Measurements from ENCODE around the gene MPIG6B.

The MPIG6B gene

DNA sequence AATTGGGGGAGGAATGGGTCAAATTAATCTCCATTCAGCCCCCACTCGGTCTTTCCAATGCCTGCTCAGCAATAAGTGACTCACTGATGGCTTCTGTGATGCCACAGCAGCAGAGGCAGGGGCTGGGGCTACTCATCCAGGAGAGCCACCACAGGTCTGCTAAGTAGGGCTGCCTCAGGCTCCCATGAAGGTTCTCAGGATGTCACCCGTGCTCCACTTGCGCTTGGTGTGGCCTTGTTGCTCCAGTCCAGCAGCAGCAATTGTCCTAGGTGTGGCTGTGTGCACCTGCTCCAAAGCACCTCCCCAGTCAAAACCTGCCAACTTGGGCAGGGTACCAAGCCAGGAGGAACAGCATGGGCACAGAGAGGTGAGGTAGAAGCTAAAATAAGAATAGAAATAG, 1.0 kb upstream of the MPIG6B start:
- no peak for DNase-seq

DNA sequence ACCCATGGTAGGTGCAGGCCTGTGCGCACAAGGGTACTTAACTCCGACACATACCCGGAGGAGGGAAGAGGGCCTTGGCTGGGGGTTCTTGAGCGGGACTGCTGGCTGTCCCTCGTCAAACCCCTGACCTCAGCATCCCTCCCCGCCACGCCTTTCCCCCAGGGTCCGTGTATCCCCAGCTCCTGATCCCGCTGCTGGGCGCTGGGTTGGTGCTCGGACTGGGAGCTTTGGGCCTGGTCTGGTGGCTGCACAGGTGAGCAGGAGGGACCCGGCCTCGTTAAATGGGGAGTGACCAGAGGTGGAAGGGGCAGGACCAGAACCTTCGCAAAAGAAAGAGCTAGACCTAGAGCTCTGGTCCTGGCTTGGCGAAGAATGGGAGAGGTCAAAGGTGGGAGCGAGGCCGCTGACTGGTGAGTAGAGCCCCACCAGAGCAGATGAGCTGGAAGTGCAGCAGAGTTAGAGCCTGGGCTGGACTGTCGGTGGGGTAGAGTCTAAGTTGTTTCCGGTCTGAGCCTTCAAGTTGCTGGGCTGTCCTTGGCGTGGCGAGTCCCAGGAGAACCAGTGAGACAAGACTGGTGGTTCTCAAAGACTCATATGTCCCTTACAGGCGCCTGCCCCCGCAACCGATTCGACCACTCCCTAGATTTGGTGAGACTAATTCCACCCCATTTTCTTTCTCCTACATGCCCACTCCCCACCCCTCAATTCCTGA, 963 bp downstream of the MPIG6B start:
- DNase-seq: no peak

DNA sequence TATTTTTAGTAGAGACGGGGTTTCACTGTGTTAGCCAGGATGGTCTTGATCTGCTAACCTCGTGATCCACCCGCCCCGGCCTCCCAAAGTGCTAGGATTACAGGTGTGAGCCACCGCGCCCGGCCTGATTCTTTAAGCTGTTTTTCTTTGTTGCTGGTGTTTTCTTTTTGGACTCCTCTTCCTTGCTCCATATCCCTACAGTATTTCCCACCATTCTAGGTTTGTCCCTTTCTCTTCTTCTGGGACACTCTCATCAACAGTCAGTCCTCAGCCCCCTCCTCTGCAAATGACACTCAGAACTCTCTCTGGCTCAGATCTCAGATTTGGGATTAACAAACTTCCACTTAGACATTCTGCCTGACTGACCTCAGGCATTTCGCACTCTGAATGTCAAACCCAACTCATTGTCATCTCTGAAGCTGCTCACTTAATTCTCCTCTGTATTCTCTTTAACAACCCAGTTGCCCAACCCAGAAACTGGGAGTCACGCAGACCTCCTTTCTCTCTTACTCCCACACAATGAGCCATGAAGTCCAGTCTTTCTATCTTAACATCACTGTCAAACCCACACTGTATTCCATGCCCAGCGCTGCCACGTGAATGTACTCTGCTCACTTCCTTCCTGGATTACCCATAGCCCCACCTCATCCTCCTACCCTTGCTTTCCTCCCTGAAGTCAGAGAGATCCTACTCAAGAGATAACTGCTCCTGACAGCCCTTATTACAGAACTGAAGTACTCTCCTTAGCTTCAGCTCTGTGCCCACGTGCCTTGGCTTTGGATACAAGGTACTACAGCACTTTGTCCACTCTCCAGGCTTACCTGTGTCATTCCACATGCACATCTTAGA, 2.6 kb downstream of the MPIG6B start:
- no peak for DNase-seq

DNA sequence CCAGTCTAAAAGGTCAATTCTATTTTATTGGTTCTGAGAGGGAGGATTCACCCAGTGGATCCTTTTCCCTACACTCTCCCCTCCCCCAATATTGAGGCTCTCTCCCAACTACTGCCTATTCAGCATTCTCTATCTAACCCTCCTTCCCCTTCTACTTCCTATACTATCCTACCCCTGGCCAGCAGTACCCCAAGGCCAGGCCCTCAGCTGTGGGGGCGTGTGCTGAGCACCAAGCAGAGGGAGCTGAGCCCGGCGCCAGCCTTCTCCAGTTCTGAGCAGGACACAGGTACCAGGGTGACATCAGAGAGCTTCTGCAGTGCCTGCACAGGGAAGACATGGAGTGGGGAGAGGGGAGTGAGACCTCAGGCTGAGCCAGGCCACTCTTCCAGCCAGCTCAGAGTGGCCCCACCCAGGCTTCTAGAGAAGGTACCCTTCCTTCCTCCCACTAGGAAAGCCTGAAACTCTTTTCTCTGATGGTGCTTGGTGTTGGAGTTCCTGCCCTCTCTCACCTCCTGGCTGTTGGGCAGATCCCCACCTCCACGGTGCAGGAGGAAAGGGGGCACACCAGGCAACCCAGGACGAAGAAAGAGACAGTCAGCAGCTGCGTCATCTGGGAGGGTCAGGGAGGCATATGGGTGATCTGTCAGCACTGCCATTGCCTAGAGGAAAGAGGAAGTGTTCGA, 4.0 kb downstream of the MPIG6B start:
- DNase-seq: no peak

DNA sequence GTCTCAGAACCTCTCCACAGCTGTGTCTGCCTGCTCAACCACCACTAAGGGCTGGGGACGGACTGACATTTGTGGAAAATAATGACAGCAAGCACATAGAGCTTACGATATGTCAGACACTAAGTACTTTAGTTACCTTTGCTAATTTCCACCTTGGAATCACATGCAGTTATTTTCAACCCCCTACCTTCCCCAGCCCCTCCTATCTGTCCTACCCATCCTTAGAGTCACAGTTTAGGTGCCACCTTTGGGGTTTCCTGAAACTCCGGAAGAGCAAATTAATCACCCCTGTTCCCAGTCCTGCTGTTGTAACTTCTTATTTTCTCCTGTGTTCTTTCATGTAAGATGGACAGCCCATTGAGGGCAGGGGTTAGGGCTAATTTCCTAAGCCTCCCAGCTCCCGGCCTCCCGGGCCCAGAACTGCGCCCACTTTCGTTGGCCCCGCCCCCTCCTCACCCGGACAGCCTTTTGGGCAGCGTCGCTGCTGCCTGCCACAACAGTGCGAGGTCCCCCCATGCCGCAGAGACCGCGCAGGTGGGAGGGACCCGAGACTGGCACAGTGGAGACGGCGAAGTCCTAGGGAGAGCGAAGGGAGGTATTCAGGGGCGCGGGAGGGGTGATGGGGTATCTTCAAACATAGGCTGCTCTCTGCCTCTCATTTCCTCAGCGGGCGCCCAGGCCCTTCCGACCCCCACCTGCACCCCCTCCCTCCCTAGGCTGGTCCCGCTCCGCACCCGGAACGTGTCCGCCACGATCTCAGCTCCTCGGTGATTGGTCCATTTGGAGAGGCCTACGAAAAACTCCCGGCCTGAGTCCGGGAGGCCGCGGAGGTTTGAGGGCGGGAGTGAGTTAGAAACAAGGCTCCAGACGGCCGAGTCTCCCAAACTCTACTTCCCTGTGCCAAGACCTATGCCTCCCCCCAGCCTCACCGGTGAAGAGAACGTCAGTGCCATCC, 4.8 kb downstream of the MPIG6B start:
- DNase-seq: no peak

DNA sequence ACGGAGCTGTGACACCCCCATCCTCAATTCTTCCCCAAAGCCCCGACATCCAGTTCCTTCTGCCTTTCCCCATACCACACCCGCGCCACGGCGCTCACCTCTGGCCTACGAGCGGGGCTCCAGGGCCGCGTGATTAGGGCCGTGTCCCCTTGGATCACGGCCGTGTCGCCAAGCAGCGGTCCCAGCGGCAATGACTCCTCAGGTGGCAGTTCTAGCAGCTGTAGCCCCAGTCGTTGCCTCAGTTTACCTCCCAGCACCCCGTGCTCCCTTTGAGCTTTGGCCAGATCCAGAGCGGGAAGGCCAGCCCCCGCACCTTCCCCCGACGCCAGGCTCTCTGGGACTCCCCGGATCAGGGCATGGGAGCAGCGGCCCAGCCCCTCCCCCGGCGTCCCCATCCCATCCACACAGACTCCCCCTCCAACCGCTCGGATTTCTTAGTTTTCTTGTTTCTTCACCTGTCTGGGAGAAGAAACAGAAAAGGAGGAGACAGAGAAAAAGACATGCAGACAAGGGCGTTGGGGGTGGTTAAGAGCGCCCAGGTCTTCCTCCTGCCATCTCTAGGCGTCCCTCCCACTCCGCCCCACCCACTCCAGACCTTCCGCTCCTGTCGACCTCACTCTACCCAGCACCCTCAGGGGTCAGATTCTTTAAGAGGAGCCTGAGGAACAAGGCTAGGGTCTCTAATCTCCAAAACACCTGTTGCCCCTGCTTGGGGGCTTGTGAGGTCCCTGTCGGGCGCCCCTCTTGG, 5.8 kb downstream of the MPIG6B start, which contains the start of gene DDAH2:
Gene DDAH2 (minus strand): TSS at position 533 of the 748 bp plus-strand sequence. CDS start 138 bp downstream, at position 395.
- DNase-seq: no peak

DNA sequence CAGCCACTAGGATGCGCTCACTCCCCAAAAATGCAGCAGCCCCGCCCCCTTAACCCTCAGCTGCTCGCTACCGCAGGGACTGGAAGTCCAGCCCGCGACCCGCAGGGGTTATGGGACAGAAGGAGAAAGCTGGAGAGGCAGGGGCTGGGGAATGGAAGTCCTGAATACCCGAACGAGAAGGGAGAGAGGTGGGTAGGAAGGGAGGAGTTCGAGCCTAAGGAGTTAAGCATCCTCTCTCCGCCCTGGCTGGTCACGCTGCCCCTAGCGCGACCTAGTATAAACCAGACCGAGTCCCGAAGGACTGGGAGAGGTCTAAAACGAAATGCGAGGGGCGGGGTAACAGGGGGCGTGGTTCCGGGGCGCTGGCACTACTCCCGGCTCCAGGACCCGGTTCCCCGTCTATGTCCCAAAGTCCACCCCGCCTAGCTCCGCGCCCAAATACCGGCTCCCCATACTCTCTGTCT, 6.4 kb downstream of the MPIG6B start:
- no peak for DNase-seq

DNA sequence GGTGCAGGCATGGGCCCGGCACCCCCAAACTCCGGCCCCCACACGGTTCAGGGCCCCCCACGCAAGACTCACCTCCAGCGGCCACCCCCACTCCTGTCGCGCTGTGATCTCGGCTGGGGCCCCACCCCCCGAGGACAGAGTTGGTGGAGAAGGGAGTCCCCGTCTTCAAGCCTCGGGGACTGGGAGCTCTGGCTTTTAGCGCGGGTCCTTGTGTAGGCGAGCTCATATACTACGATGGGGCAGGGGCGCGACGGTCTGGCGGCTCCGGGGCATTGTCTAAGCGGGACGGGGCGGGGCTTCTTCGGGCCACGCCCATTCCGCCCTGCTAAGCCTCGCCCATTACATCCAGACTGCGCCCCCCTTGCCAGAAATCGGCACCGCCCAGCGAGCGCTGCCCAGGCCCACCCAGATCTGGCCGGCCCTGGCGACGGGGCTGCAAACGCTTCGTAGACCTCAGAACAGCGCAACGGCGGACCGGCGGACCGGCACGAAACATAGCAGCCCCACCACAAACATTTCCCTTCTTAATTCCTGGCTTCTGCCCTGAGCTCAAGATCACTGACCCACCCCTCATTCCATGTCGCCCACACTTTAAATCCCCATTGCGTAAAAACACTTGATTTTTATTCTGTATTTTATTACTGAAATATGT, 6.9 kb downstream of the MPIG6B start:
- DNase-seq: no peak

DNA sequence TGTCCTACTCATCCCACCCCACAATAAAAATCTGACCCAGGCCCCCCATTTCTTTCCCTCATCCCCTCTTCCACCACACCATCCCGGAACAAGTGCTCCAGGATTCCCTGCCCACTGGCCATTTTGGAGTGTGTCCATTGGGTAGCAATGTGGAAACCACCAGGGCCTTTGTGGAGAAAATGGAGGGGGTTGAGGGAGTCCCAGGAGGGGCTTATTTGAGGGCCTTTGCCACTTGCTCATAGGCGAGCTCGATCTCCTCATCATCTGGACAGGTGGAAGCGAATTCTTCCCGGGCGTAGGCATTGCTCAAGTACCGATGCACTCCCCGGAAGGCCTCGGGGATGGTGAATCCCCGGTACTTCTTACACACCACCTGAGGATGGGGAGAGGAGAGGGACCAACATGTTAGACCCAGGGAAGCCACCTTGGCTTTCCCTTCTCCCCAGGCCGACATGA, 7.5 kb downstream of the MPIG6B start:
- no peak for DNase-seq

DNA sequence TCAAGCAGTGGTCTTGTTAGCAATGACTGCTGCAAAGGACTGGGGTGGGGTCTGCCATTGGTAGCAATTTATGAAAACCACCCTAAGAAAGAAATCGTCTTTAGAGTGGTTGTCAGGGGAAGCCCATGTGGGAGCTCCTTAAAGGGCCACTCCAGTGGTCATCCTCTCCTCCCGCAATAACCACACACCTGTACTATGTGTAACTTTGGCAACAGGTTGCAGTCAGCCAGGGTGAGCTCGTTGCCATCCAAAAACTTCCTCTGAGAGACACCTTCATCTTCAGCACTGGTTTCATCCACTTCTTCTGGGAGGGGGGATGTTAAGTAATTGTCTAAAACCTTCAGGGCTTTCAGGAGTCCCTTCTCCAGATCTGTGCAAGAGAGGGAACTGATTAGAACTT, 8.9 kb downstream of the MPIG6B start:
- no peak for DNase-seq

DNA sequence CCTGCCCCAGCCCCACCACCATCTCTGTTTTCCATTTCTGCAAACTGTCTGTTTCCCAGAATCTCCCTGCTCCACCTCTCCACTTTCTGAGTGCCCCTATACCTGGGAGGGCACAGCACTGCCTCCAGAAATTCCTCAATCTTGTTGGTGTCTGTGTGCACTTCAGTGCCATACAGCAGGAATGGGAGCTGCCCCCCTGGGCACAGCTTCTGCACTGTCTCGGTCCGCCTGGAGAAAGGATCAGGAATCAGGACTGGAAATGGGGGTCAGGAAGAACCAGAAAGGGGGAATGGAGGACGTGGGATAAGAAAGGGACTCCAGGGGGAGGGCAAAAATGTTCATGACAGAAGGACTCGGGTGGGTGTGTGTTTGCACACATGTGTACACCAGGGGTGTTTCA, 10.6 kb downstream of the MPIG6B start:
- DNase-seq: no peak

DNA sequence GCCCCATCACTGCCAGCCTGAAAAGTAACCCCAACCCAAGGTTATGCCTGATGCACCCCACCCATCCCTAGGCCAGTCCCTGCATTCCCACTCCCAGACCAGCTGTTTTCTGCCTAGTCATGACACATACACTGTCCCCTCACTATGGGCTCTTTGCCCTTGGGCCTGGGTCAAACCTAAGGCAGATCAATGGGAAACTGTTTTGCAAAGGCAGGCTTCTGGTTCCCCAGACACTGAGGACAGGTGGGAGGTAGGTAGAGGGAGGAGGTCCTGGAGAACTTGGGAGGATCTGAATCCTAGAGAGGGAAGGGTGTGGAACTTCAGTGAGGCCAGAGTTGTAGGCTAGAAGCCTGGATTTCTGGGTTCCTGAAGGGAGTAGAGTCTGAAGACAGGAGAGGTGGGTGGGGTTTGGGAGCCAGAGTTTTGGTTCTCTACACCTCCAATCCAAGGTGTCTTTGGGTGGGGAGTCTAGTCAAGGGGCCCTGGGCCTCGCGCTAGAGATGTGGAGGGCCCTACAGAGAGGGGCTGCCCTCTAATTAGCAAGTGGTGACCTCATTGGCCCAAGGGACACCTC, 11.2 kb downstream of the MPIG6B start:
- no peak for DNase-seq

DNA sequence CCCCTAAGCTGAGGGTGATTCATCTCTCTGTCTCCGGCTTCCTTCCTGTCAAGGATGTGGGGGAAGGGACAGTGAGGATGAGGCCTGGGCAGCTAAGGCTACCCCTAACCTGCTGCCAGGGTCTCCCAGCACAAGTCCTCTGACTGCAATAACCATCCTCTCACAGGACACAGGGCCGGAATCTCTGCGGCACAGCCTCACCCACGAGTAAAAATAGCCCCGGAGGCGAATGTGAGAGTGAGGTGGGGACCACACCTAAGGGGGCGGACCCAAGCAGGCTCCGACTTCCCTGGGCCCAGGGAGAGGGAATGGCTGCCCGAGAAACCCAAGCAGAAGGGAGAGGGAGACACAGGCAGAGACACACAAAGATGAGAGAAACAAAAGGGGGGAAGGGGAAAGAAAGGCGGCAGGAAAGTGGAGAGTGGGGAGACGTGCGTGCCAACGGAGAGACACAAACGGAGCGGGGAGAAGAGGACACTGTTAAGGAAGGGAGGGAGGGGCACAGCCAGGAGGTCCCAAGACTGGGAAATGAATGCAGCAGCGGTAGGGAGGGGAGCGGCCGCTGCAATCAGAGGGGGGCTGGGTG, 11.7 kb downstream of the MPIG6B start:
- no peak for DNase-seq

DNA sequence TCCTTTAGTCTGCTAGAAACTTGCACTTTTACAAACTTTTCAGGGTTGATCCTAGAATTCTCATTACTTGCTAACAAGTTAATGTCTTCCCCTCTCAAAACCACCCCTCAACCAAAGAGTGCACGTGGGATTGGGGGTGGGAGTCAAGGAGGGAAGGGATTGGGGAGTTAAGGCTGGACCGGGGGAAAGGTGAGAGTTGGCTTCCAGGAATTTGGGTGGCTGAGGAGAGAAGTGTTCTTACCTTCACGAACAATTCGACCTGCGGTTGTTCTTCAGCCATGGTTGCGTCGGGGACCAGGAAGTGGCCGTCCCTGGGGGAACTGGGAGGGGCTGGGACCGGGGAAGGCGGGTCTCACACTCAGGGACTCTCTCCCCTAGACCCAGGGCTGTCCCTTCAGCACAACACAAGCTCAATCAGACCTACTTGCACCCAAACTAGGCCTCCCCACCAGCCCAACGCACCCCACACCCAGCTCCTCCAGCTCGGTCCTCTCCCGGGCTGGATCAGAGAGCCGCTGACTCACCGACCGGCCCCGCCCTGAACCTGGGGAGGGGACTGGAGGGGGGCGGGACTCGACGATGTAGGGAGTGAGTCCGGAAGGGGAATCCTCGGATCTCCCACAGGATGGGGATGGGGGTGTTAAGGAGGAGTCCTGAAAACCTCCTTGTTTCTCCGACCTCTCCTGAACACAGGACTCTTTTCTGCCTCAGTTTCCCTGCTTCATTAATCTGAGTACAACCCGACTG, 13.0 kb downstream of the MPIG6B start, which contains the start of gene CLIC1:
Gene CLIC1 (minus strand): TSS at position 510 of the 747 bp plus-strand sequence. CDS start 230 bp downstream, at position 280.
- DNase-seq: peak; percentile 97

DNA sequence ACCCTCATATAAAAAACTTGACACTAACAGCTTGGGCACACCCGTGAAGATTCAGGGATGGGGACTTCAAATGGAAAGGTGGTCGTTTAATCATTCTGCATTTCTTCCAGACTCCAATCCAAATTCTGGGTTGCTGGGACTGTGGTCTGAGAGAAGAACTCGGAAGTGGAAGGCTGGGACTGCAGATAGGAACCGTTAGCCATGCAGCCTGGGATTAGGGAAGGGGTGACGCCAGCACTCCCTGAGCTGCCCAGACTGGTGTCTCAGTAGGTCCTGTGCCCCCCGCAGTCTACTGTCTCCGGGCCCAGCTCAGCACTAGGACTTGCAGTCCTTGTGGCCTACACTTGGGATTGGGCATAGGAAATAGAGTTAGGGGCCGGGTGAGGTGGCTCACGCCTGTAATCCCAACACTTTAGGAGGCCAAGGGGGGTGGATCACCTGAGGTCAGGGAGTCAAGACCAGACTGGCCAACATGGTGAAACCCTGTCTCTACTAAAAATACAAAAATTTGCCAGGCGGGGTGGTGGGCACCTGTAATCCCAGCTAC, 13.7 kb downstream of the MPIG6B start:
- DNase-seq: no peak

DNA sequence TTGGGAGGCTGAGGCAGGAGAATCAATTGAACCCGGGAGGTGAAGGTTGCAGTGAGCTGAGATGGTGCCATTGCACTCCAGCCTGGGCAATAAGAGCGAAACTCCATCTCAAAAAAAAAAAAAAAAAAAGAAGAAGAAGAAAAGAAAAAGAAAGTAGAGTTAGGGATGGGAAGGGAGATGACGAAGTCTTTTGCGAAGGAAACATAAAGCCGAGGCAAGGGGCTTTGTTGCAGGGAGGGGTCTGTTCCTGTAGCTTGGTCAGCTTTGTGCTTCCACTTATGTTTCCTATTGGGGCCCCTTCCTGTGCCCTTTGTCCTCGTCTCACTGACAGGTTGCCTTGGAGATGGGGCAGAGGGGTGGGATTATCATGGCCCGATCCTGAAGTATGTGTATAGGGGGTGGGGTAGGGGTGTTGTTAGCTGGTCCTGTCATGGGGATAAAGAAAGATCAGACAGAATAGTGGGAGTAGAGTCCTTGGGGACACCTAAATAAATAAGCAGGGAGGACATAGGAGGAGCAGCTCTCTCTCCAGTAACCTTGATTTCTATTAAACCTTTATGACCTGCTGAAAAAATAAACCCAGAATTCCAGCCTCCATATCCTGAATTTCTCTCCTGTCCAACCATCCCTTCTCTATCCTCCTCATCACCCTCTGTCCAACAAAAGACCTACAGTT, 14.3 kb downstream of the MPIG6B start:
- peak; percentile 81 for DNase-seq

DNA sequence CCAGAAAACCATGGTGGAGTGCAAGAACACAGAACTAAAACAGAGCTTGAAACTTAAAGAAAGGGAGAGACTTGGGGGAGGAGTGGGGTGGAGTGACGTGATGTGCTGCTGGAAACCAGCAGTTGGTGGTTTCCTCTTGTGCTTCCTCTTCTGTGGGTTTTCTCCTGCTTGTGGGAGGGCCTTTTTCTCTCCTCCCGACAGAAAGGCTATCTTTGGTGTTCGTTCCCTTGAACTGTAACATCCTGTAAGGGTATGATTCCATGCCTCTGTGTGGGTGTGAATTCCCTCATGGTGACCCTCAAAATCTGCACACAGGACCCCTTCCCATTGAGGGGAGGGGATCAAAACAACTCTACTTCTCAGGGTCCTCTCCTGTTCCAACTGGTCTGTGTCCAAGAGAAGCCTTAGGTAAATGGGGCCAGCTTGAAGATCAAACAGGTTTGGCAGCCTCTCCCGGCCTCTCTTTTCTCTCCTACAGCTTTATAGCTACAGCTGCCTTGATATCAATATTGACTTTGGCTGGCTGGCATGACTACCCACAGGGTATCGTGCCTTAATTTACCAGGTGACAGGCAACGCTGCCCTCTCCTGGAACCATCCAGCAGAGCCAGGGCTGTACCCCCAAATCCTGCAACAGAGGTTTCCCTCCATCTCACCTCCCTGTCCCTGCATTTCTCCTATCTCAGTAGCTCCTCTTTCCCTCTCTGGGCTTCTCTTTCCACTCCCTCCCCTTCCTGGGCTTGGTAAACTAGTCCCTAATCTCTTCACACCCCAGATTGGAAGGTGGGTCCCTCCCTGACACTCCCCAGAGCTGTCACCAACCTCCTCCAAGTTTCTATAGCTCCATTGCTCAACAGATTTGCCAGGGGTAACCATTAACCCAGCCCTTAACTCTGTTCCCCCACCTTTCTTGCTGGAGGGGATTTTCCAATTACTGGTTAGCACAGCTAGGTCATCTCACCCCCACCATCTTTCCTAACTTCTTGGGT, 15.1 kb downstream of the MPIG6B start:
- peak; percentile 99 for DNase-seq

Data from NCI-H510A treated with DMSO at 0.1 percent for 48 hours (cell line).